Measurements from ENCODE around the gene PARD3.

The PARD3 gene

DNA sequence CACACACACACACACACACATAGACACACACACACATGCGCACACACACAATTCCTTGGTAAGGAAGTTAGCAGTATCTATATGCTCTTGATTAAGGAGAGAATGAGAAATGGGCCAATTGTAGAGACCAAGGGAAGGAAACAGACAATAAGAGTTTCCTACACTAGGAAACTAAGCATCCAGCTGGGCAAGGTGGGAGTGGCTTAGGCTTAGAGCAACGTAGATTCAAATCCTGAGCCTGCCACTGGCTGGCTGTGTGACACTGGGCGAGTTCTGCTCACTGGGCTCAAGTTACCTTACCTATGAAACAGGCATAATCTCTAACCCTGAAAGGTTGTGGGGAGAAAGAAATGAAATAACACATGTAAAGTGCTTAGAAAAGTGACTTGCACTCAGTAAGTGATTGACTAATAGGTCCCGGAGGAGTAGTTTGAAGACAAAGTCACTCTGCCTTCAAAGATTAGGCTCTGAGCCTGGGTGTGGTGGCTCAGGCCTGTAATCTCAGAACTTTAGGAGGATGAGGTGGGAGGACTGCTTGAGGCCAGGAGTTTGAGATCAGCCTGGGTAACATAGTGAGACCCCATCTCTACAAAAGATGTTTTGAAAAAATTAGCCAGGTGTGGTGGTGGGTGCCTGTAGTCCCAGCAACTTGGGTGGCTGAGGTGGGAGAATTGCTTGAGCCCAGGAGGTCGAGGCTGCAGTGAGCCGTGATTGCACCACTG is 701.4 kb downstream of the PARD3 start:
- no peak overlapping the region for H2AFZ ChIP-seq (ENCODE audit: low read length, unreplicated experiment)

DNA sequence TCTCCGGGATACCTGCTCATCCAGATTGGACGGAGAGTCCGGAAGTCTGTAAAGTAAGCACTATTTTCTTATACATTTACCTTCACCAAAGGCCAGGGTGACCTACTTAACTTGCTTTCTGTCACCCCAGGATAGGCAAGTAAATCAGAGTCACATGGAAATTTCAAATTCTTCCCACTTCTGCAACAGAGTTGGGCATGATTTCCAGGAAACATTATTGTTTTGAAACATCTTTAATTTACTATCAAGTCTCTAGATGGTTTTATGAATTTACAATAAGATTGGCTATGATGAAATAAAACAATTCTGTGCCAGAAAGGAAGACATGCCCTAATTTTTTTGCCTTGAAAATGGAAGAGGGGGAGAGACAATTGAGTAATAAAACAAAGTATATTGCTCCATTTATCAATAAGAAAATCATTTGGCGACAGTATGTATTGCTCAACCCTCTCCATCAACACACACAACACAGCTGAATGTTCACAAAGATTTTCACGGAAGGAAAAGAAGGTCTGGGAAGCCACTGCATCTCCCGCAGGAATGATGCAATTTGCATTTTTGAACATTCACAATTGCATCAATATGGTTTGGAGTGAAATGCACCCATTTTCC is 702.8 kb downstream of the PARD3 start:
- Histone ChIP-seq H2AFZ (ENCODE audit: low read length, unreplicated experiment) (no peak overlapping the region), H3K4me3 (ENCODE audit: low read depth, low read length) (no peak overlapping the region), H3K27me3 (ENCODE audit: insufficient read depth, low read length) (no peaks in the 10 kb centered on the region), H3K36me3 (ENCODE audit: insufficient read depth, low read length) (no peaks in the 10 kb centered on the region), H3K27ac (ENCODE audit: low read depth, low read length) (no peak overlapping the region), H3K79me2 (ENCODE audit: control insufficient read depth, insufficient read depth, low read length, unreplicated experiment) (no peaks in the 10 kb centered on the region), H3K4me1 (ENCODE audit: control insufficient read depth, insufficient read depth, low read length, unreplicated experiment) (no peaks in the 10 kb centered on the region)

More for the DNA sequence above, 701.4 kb downstream of the PARD3 start:
- H3K36me3 ChIP-seq (ENCODE audit: insufficient read depth, low read length) = no peaks in the 10 kb centered on the region
- H3K79me2 ChIP-seq (ENCODE audit: control insufficient read depth, insufficient read depth, low read length, unreplicated experiment) = no peaks in the 10 kb centered on the region
- H3K27me3 ChIP-seq (ENCODE audit: insufficient read depth, low read length) = no peaks in the 10 kb centered on the region
- no peak overlapping the region for H3K27ac ChIP-seq (ENCODE audit: low read depth, low read length)
- no peaks in the 10 kb centered on the region for H3K4me1 ChIP-seq (ENCODE audit: control insufficient read depth, insufficient read depth, low read length, unreplicated experiment)
- no peak overlapping the region for H3K4me3 ChIP-seq (ENCODE audit: low read depth, low read length)

DNA sequence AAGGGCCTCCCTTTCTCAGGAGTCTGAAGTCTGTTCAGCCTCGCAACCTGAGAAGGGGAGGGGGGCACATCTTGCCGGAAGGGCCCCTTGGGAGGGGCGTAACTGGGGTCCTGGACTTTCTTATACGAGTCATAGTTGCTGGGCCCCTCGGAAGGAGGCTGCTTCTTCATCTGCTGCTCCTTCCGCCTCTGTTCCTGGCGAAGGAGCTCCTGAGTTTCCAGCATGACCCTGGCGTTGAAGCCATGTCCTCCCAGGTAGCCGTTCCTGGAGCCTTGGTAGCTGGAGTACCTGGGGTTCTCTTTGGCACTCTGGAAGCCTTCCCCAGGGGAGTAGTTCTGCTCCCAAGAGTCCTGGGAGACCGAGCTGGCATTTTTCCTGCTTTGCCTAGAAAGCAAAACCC is 703.9 kb downstream of the PARD3 start:
- Histone ChIP-seq H3K27me3 (ENCODE audit: insufficient read depth, low read length) (no peaks in the 10 kb centered on the region), H3K4me1 (ENCODE audit: control insufficient read depth, insufficient read depth, low read length, unreplicated experiment) (no peaks in the 10 kb centered on the region), H3K36me3 (ENCODE audit: insufficient read depth, low read length) (no peaks in the 10 kb centered on the region), H3K4me3 (ENCODE audit: low read depth, low read length) (no peak overlapping the region), H3K79me2 (ENCODE audit: control insufficient read depth, insufficient read depth, low read length, unreplicated experiment) (no peaks in the 10 kb centered on the region), H3K27ac (ENCODE audit: low read depth, low read length) (no peak overlapping the region), H2AFZ (ENCODE audit: low read length, unreplicated experiment) (no peak overlapping the region)

DNA sequence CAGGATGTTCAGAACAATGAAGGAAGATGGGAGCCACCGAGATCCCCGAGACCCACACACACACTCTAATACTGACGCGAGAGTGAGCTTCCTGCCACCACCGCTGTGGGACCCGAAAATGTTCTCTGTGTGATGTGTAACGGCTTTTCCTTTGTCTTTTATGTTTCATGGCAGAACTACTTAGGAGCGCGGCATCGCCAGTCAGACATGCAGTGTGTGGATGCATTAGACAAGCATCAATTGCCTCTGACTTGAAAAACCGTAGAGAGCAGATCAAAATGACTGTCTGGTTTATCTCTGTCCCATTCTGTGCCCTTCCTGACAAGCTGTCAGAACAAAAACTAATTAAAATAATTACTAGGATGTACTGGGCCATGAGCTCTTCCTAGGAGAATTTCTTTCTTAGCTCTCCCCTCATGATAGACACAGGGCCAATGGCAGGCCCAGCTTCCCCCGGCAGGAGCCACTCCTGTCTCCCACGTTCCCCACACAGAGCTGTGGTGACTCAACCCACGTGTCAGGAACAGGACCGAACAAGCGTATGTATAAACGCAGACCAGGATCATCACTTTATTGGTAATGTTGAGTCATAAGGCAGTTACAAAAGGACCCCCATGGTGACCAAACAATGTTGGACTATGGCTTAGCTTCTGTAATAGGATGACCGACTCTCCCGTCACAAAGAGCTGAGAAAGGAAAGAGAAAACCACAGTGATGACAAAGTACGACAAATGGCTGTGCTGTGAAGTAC is 705.0 kb downstream of the PARD3 start:
- H2AFZ ChIP-seq (ENCODE audit: low read length, unreplicated experiment) = no peak overlapping the region
- peak overlapping the region; percentile 56; the same call in 1 of the 2 replicates for H3K27ac ChIP-seq (ENCODE audit: low read depth, low read length)
- H3K79me2 ChIP-seq (ENCODE audit: control insufficient read depth, insufficient read depth, low read length, unreplicated experiment) = no peaks in the 10 kb centered on the region
- no peaks in the 10 kb centered on the region for H3K27me3 ChIP-seq (ENCODE audit: insufficient read depth, low read length)
- H3K36me3 ChIP-seq (ENCODE audit: insufficient read depth, low read length) = no peaks in the 10 kb centered on the region
- H3K4me3 ChIP-seq (ENCODE audit: low read depth, low read length) = no peak overlapping the region
- no peaks in the 10 kb centered on the region for H3K4me1 ChIP-seq (ENCODE audit: control insufficient read depth, insufficient read depth, low read length, unreplicated experiment)

DNA sequence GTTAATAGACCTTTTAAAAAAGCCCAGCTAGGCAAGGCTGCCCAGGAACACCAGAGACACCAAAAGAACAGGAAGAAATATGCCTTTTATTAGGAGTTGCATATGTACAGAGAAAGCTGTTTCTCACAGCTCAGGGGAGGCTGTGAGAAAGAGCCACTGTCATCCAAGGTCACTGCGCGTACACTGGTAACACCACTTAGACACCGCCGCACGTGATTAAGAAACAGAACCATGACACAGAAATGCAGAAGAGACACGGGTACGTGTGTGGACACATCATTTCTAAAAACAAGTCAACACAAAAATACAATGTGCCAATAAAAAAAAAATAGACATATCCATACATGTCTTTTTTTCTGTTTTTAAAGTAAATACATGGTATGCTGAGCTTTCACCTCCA is 705.6 kb downstream of the PARD3 start:
- Histone ChIP-seq H3K27ac (ENCODE audit: low read depth, low read length) (no peak overlapping the region), H2AFZ (ENCODE audit: low read length, unreplicated experiment) (no peak overlapping the region), H3K27me3 (ENCODE audit: insufficient read depth, low read length) (no peaks in the 10 kb centered on the region), H3K36me3 (ENCODE audit: insufficient read depth, low read length) (no peaks in the 10 kb centered on the region), H3K79me2 (ENCODE audit: control insufficient read depth, insufficient read depth, low read length, unreplicated experiment) (no peaks in the 10 kb centered on the region), H3K4me3 (ENCODE audit: low read depth, low read length) (no peak overlapping the region), H3K4me1 (ENCODE audit: control insufficient read depth, insufficient read depth, low read length, unreplicated experiment) (no peaks in the 10 kb centered on the region)

DNA sequence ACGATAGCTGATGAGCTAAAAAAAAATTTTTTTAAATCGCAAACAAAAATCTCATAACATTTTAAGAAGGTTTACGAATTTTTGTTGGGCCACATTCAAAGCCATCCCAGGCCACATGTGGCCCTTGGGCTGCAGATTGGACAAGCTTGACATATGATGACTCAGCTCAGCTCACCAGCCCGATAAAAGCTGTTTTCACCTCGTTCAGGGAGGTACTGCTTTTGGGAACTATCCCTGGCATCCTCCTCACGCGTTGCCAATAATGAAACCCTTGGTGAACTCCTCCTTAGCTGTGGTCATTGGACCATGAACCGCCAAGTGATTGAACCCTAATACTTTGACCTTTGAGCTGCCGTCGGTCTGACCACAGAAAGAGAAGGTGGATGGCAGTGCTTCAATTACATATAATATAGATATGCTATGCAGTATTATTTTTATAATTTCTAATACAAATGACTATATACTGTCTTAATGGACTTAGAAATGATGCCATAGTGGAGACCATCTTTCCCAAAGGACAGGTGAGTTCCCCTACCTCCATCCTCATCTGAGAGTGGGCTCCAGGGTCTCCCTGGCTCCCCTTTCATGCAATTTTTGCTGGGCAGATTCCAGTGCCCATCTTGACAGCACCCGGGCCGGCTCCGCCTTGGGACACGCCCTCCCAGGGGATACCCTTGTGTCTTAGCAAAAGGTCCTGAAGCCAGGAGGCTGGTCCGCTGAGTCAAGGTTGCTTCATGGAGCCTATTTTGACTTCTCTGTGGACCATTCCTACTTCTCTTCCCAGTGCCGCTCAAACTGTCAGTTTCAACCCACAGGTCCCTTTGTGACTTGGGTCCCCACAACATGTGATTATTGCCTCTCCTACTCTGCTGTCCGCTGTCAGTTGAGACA is 707.2 kb downstream of the PARD3 start:
- H3K4me3 ChIP-seq (ENCODE audit: low read depth, low read length) = no peak overlapping the region
- peaks cover 4% of the 10 kb centered on the region for H3K4me1 ChIP-seq (ENCODE audit: control insufficient read depth, insufficient read depth, low read length, unreplicated experiment)
- H3K27ac ChIP-seq (ENCODE audit: low read depth, low read length) = no peak overlapping the region
- H3K79me2 ChIP-seq (ENCODE audit: control insufficient read depth, insufficient read depth, low read length, unreplicated experiment) = no peaks in the 10 kb centered on the region
- no peaks in the 10 kb centered on the region for H3K27me3 ChIP-seq (ENCODE audit: insufficient read depth, low read length)
- no peak overlapping the region for H2AFZ ChIP-seq (ENCODE audit: low read length, unreplicated experiment)
- no peaks in the 10 kb centered on the region for H3K36me3 ChIP-seq (ENCODE audit: insufficient read depth, low read length)

DNA sequence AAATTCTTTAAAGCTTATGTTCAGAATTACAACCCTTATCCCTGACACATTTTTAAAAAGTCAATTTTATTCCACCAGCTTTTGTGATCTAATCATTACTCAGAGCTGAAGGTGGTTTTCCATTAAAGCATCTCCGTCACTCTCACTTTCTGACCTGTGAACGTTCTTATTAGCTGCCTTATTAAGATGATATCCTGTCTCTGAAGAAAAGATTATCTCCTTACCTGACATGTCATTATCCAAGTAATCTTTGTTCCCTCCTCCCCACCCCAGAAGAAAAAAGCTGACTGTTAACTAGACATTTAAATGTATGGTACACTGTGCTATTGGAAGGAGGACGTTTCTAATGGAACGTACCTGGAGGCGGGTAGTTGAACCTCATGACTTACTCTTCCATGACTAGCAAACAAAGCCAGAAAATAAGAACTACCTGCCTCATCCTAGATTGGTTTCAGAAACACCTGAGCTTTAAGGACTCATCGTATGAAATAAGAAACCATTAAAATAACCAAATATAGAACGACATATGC is 708.7 kb downstream of the PARD3 start:
- Histone ChIP-seq H3K4me1 (ENCODE audit: control insufficient read depth, insufficient read depth, low read length, unreplicated experiment) (peaks cover 18% of the 10 kb centered on the region), H2AFZ (ENCODE audit: low read length, unreplicated experiment) (no peak overlapping the region), H3K36me3 (ENCODE audit: insufficient read depth, low read length) (no peaks in the 10 kb centered on the region), H3K79me2 (ENCODE audit: control insufficient read depth, insufficient read depth, low read length, unreplicated experiment) (no peaks in the 10 kb centered on the region), H3K27me3 (ENCODE audit: insufficient read depth, low read length) (no peaks in the 10 kb centered on the region), H3K27ac (ENCODE audit: low read depth, low read length) (no peak overlapping the region), H3K4me3 (ENCODE audit: low read depth, low read length) (no peak overlapping the region)

DNA sequence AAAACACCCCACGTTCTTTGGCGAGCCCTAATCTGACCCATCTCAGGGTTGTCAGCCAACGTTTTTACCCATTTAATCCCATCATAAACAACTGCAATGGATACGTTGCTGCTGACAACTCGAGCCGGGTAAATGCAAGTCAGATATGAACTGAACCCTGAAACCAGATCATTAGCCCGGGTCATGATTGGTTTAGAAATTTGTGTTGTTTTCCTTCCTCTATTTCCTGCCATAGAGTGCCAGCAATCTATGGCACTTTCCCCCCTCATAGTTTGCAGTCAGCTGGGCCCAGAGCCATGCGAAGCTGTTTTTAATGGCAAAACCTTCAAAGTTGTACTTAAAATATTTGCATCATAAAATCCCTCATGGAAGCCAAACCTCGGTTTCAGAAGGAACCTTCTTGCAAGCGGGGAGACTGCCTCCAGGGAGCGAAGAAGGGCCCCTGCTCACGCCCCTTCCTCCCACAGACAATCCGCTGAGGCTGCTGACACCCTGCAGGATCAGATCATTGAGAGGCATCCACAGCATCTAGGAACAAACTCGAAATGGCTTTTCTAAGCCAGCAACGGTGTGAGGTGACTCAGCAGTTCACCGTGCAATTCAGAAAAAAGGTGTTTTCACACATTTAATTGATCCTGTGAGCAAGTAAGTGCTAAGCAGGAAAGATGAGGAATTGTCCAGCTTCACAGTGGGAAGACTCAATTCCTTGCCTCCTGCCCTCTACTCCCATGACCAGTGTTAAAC is 710.1 kb downstream of the PARD3 start:
- Histone ChIP-seq H3K4me1 (ENCODE audit: control insufficient read depth, insufficient read depth, low read length, unreplicated experiment) (peaks cover 19% of the 10 kb centered on the region), H3K27me3 (ENCODE audit: insufficient read depth, low read length) (no peaks in the 10 kb centered on the region), H3K36me3 (ENCODE audit: insufficient read depth, low read length) (no peaks in the 10 kb centered on the region), H3K27ac (ENCODE audit: low read depth, low read length) (no peak overlapping the region), H2AFZ (ENCODE audit: low read length, unreplicated experiment) (no peak overlapping the region), H3K79me2 (ENCODE audit: control insufficient read depth, insufficient read depth, low read length, unreplicated experiment) (no peaks in the 10 kb centered on the region), H3K4me3 (ENCODE audit: low read depth, low read length) (no peak overlapping the region)

DNA sequence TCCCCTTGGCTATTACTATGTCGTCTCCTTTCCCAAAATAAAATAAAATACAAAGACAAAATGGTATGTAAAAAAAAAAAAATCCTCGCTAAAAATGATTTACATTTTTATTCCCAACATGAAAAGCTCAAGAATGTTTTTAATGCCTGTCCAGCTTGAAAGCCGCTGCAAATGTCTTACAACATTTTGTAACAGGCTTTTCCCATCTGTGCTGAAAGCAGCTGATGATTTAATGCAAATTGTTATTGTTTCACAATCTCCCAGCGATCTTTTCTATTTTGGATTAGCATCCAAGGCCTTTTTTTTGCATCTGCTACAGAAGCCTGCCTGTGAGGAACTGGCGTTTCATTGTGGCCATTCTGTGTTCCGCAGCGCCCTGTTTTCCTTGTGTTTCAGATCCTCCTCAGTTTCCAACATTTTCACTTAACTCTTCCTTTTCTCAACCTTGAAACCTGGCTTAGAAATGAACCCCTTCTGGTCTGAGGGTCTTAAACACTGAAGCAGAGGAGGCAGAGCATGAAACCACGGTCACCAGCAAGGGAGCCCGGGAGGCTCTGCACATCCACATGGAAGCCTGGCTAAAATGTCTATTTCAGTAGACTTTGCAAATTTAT is 712.1 kb downstream of the PARD3 start:
- no peaks in the 10 kb centered on the region for H3K79me2 ChIP-seq (ENCODE audit: control insufficient read depth, insufficient read depth, low read length, unreplicated experiment)
- H3K27ac ChIP-seq (ENCODE audit: low read depth, low read length) = peak overlapping the region; percentile 63
- H3K4me1 ChIP-seq (ENCODE audit: control insufficient read depth, insufficient read depth, low read length, unreplicated experiment) = peaks cover 19% of the 10 kb centered on the region
- H3K27me3 ChIP-seq (ENCODE audit: insufficient read depth, low read length) = no peaks in the 10 kb centered on the region
- peak overlapping the region; percentile 98 for H2AFZ ChIP-seq (ENCODE audit: low read length, unreplicated experiment)
- peak overlapping the region; percentile 13; the same call in 1 of the 2 replicates for H3K4me3 ChIP-seq (ENCODE audit: low read depth, low read length)
- no peaks in the 10 kb centered on the region for H3K36me3 ChIP-seq (ENCODE audit: insufficient read depth, low read length)
